ENCODE results near the gene UROS.

DNA sequence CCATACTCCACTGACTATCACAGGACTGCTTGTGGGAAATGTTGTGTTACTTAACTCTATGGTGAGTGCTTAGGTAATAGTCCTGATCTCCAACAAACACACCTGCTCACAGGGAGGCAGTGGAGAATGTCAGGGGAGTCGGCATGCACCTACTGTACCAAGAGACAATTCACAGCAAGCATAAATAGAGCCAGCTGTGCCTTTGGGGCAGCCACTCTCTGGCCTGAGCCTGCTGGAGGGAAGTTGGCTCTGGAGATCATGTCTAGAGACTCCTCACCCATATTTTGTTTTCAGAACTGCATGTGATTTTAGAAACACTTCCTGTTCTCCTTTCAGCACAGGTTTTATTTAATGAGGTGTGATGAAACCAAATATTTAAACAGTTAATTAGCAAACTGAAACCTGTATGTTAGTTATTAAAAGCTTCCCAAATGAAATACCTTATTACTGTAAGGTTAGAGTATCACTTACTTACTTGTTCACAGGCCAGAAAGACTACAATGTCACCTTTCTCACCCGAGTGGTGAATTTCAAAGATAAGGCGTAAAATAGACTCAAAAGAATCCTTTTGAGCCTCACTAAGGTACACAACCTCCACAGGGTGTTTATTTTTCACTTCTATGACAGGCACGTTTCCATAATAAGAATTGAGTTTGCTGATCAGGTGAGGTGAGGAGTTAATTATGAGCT, 36.2 kb upstream of the UROS start:
- TF ChIP-seq, protein P1, sequence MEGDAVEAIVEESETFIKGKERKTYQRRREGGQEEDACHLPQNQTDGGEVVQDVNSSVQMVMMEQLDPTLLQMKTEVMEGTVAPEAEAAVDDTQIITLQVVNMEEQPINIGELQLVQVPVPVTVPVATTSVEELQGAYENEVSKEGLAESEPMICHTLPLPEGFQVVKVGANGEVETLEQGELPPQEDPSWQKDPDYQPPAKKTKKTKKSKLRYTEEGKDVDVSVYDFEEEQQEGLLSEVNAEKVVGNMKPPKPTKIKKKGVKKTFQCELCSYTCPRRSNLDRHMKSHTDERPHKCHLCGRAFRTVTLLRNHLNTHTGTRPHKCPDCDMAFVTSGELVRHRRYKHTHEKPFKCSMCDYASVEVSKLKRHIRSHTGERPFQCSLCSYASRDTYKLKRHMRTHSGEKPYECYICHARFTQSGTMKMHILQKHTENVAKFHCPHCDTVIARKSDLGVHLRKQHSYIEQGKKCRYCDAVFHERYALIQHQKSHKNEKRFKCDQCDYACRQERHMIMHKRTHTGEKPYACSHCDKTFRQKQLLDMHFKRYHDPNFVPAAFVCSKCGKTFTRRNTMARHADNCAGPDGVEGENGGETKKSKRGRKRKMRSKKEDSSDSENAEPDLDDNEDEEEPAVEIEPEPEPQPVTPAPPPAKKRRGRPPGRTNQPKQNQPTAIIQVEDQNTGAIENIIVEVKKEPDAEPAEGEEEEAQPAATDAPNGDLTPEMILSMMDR (IDR thresholded peaks at IDR 0.05; ENCODE audit: low read depth, low read length), result no peak
- TF ChIP-seq EZH2phosphoT487 (IDR thresholded peaks at IDR 0.05; ENCODE audit: low read depth), result no peak

Data from OCI-LY3 (cell line).